ENCODE data around the gene AHDC1.
A peak's percentile ranks its signal among the peaks of the same experiment; 100 is the strongest.
"Not testable (repeated sequence)": the region's sequence is repeated elsewhere in the genome, so short reads cannot be mapped to it uniquely, and the experiment has no call there.

Gene AHDC1

DNA sequence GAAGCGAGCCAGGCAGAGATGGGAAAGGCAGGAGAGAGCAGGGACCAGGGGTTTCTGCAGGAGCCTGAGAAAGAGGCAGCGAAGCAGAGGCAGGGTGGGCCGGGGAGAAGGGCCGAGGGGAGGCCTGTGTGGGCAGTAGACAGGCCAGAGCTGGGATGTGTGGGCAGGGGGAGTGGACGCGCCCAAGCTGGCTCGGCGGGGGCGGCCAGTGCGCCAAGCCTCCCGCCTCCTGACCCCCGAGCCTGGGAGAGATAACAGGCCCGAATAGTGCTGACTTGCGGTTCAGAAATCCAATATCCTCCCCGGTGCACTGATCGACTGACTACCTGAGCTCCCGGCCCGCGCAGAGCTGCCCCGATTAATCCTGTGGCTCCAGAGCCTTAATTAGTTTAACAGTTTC lies 41.9 kb downstream of the AHDC1 start:
- no peak for DNase-seq

DNA sequence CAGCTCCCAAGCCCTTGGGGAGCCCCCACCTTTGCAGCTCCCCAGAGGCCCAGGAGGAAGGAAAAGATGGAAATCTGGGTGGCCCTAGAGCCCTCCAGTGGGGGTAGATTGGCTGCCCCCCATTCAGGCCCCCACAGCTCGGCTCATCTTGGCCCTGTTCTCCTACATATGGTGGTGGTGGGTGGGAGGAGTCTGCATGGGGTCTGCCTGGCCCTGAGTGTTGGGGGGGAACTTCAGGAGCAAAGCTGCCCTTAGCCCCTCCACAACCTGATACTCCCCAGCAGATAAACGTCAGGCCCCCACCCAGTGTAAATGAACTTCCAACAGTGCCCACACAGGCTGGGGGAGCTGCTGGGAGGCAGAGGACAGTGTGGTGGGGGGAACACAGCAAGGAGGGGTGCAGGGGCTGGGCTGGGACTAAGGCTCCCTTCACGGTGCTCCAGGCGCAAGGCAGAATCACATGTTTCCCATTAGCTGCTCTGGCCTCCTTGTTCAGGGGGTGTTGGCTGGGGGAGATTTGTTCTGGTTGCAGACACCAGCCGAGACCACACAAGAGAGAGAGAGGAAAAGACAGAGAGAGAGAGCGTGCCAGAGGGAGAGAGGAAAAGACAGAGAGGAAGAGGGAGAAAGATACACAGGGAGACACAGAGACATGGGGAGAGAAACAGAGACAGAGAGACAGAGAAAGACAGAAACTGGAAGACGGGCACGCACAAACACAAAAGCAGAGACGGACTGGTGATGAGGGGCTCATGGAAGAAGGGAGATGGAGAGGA lies 42.6 kb downstream of the AHDC1 start:
- DNase-seq = no peak

DNA sequence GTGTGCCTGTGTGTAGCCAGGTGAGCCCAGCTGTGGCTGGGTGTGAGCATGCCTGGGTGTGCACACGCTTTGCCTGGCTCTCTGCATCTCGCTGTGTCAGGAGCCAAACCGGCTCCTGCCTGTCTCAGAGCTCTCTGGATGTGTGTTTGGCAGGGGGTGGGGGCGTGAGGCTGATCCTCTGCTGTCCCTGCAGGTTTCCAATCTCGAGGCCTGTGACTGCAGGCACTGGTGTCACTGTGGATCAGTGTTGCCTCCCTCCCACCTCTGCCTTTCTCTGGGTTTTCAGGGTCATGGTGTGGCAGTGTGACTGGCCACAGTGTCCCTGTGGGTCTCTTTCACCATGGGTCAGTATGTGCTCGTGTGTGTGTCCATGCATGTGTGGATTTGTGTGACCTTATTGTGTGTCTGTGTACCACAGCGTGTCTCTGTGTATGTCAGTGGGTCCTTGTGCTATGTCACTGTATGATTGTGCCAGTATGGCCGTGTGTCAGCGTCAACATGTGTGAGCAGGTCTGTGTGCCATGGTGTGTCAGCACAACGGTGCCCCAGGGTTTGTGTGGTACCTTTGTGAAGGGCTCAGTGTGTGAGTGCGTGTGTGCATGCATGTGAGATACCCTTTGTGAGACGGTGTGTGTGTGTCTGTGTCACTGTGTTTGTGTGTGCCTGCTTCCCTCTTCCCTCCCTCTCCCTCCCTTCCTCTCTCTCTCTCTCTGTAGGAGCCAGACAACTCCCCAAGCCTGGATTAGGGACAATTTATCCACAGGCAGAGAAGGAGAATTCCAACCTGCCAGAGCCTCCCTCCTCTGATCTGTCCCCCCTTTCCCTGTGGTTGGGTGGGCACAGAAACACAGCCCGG lies 43.4 kb downstream of the AHDC1 start:
- DNase-seq = no peak

DNA sequence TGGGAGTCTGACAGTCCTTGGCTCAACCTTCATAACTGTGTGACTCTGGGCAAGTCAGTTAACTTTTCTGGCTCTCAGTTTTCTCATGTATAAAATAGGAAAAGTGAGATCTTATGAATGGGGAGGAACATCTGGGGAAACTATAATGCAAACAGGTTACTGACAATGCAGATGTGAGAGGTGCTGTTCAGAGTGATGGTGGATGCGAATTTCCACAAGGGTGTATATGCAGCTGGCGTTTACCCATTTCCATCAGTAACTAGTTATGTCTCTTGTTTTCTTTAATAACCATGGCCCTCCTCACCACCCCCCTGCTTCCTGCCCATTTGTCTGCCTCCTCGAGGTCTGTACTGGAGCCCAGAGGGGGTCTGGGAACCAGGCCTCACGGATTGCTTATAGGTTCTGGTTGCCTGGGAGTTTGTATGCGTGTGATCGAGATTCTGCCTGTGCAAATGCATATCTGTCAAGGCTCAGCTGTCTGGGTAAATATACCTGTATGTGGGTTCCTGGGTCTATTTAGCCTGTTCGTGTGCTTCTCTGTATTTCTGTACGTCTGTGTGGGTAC lies 44.4 kb downstream of the AHDC1 start:
- no peak for DNase-seq

DNA sequence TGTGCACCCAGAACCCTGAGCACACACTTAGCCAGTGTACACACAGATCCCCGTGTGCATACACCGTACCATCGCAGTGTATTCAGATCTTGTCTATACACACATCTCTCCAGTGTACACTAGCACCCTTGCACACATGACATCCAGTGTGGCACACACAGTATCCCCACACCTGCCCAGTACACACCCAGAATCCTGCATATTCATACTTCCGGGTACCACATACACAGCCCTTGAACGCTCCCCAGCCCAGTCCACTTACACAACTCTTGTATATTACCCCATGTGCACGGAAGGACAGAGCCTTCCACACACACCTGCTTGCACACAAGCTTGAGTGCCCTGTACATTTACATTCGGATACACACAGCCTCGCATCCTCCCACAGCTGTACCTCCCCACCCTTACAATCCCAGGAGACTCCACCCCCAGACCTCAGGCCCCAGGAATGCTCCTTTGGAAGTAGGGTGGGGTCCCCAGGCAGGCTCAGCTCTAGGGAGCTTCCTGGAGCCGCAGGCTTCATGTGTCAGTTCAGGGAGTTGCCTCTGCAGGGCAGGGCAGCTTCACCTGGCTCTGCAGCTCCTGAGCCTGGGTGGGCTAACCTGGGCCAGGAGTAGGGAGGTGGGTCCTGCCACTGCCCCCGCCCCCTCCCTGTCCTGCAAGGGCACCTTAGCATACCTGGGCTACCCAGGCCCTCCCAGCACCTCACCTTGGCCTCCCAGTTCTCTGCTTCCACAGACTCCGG lies 46.2 kb downstream of the AHDC1 start:
- no peak for DNase-seq

DNA sequence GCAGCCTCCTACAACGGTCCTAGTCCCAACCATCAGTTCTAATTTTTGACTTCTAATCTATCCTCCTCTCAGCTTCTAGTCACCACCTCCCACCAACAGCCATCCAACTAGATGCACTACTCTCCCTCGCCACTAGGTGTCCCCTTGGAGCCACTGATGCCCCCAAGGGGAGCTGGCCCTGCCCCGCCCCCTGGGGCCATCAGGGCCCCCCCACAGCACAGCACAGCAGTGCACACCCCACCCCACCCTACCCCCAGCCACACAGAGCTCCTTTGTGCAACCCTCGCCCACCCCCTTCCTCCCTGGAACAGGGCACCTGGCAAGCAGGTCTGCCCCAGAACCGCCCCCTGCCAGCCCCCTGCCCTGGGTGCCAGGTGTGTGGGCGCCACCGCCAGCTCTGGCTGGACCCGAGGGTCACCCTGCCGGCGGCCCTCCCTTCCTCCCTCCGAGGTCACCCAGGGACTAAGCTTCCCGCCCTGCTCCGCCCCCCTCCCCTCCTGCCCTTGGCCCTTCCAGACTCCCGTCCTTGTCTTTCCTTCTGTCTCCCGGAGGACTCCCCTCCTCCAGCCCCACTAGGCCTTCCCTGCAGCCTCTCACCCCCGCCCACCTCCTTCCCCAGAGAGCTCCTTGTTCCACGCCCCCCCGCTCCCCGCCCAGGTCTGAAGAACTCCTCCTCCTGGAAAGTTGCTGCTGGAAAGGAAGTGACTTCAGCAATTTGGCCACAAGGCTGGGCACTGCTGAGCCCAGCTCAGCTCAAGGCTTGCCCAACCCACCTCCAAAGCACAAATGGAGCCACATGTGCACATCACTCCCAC lies 47.0 kb downstream of the AHDC1 start:
- peak; percentile 89 for DNase-seq

DNA sequence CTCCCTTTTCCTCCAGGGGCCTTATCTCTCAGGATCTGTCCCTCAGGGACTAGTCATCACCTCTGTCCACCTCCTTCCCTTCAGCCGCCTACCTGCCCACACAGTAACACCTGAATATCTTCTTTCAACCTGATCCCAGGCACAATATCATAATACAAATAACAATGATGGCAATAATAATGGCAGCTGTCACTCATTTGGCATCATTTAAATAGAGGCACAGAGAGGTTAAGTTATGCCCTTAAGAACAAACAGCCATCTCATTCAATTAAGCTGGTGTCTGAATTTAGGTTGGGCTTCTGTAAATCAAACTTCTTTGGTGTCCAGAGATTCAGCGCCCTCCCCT lies 47.5 kb downstream of the AHDC1 start:
- DNase-seq = no peak

DNA sequence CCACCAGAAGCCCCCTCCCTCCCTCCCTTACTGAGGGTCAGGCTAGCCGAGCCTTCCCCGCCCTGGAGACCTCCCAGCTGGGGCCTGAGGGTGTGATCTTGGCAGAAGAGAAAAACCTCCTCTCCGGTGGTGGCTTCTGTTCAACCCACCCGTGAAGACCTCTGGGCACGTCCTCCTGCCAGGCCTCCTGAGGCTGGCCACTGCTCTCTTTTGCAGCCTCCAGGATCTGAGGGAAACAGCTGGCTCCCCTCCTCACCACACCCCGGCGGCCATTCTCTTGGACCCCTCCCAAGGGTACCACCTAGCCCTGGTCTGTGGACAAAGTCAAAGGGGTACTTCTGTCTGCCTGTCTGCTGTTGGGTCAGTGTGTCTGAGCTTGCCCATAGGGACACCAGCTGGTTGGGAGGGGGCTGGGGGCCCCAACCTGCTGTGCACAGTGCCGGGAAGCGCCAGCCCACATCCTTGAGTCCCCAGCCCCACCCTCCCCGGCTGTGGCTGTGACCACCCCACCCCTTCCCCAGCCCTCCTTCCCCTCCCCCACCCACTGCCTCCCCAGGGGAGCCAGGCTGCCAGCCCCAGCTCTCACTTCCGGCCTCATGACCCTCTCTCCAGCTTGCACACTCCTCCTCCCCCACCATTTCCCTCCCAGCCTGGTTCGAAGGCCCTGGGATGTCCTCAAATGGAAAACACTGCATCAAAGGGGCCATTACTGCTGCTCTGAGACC lies 48.1 kb downstream of the AHDC1 start:
- DNase-seq = no peak

DNA sequence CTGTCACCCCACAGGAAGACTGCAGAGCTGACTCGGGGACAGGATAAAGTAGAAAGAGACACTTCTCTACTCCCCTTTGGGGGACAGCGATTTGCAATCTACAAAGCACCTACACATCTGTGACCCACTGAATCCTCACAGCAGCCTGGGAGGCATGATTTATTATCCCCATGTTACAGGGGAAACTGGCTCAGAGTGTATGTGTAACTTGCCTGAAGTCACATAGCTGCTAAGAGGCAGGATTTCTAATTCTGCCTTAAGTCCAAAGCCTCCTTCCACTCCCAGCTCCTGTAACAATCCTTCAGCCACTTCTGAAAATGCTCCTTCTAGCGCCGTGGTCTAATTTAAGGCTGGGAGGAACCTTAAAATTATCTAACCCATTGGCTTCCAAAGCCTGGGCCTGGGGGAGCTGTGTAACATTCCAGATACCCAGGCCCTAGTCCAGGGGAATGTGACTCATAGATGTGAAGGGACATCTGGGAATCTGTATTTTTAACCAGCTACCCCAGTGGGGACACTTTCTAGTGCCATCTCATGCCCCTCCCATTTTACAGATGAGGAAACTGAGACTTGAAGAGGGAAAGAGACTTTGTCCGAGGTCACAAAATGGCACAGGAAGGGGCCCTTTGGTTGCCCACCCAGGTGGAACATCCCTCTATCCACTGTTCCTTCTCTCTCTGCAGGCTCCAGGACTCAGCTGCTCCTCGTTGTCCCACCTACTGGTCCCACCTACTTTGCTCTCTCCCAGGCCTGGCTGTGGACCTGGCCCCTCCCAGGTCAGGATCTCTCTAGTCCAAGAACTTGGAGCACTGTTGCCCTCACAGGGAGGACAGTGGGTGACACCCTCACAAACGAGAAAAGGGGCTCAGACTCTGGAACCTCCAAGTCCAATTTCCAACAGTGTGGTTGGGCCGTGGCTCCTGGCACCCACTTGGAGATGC lies 48.9 kb downstream of the AHDC1 start:
- DNase-seq = no peak

DNA sequence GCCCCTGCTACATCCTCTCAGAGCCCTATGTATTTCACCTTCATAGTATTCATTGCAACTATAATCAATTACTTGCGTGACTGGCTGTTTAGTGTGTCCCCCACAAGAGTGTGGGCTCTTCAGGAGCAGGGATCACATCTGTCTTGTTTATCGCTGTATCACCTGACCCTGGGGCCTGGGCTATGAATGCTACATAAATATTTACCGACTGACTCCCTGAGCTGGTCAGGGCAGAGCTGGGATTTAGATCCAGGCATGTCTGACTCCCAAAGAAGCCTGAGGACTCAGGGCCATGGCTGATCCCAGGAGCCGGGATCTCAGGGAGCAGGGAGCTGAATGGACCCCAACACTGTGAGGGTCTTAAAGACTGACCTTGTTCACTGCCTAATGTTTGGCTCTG lies 49.7 kb downstream of the AHDC1 start:
- DNase-seq = no peak

DNA sequence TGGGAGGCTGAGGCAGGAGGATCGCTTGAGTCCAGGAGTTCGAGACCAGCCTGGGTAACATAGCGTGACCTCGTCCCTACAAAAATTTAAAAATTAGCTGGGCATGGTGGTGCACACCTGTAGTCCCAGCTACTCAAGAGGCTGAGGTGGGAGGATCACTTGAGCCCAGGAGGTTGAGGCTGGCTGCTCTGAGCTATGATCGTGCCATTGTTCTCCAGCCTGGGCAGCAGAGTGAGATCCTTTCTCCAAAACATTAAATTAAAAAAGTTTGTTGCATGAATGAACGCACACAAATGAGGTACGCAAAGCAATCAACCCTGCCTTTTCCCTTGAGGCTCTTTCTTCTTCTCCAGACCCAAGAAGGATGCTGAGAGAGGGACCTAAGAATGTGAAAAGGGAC lies 50.1 kb downstream of the AHDC1 start:
- DNase-seq = not testable (repeated sequence)

DNA sequence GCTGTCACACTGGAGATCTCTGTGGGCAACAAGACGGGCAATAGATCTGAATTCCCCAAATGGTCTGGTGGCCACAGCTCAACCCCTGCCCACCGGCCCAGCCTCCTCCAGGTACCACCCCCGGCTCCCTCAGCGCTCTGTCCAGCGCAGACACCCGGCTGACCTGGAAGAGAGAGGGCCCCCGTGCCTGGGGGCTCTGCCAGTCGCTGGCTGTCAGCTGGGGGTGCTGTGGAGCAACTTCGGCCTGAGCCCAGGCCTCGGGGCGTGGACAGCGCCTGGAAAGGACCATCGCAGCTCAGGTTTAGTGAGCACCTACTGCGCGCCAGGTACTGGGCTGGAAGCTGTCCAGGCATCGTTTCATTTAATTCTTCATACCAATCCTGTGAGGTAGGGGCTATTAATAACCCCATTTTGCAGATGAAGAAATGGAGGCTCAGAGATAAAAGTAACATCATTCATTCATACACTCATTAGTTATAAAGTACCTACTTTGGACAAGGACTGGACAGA lies 51.0 kb downstream of the AHDC1 start:
- DNase-seq = no peak

DNA sequence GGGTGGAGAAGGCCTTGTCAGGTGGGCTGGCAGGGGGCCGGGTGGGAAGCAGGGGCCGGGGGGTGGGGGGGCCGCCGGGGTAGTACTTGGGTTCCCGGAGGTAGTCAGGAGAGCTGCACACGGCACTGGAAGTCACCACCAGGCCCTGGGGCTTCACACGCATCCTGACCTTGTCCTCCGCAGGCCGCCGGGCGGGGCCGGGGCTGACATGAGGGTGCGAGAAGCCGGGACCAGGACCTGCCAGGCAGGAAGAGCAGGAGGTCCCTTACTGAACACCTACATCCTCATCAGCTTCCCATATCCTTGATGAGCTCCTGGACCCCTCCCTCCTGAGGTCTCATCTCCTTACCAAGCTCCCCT lies 52.0 kb downstream of the AHDC1 start:
- DNase-seq = no peak

DNA sequence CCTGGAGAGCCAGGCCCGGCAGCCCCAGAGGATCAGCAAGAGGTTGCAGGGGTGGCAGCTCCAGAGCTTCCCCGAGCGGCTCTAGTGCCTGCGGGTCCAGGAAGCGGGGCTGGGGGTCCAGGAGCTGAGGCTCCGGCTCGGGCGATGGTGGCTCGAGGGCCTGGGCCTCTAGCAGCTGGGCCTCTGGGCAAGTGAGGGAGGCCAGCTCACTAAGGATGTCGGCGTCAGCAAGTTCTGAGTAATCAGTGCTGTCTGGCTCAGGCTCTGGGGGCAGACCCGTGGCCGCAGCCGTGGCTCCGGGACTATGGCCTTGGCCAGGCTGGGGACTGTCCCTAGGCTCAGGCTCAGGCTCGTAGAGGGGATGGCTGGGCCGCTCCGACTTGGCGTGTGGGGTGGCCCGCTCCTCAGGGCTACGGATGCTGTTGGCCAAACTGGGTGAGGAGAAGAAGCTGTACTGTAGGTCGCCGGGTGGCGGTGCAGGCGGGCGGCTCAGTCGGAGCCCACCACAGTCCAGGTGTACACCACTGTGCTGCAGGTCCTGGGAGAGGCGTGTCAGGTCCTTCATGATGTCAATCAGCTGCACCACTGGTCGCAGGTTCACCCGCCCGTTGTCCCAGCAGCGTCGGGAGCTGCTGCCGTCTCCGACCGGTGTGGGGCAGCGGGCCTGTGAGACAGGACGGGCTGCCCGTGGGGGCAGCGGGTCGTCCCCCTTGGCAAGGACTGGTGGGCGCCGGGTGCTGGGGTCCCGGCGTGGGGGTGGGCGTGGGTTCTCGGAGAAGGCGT lies 52.6 kb downstream of the AHDC1 start:
- DNase-seq = no peak

DNA sequence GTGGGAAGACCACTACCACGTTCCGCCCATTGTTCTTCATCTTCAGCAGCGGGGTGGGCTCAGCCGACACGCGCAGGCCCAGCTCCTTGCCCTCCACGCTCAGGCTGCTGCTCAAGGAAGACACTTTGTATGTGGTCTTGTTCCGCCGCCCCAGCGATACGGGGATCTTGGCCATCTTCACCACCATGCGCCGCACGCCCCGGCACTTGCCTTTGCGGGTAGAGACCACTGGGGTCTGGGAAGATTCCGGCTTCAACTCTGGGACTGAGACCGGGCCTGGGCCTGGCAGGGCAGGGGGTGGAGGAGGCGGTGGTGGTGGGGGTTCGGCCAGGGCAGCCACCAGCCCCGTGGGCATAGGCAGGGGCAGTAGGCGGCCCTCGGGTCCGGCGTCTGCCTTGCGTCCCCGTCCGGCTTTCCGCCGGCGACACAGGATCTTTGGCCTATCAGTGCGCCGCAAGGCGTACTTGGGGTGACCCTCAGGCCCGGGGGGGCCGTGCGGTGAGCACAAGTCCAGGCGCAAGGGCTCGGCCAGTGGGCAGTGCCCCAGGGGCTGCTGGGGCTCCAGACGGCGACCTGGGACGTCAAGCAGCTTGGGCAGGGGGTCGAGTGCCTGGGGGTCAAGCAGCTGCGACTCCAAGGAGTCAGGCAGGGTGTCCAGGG lies 53.3 kb downstream of the AHDC1 start:
- no peak for DNase-seq

DNA sequence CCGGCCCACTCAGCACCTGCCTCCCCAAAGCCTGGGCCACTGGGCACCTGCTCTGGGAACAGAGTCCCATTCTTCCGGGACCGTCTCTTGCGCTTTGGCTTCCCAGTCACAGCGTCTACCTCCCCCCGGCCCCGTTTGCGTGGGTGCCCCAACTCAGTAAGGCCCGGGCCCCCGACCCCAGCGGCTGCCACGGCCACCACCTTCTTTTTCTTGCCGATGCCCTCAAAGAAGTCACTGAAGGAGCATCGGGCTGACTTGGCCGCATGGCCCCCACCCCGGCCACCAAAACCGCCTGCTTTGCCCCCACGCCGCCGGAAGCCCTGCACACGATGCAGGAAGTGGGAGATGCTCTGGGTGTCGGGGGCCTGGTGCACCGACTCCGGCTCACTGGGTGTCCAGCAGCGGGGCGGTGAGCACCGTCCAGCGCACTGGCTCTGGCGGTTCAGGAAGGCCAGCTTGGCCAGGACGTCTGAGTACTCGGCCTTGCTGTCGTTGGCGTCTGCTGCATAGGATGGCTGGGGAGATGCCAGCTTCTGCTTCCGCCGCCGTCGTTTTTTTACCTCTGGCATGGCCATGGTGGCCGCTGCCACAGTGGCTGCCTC lies 54.0 kb downstream of the AHDC1 start:
- DNase-seq = no peak

DNA sequence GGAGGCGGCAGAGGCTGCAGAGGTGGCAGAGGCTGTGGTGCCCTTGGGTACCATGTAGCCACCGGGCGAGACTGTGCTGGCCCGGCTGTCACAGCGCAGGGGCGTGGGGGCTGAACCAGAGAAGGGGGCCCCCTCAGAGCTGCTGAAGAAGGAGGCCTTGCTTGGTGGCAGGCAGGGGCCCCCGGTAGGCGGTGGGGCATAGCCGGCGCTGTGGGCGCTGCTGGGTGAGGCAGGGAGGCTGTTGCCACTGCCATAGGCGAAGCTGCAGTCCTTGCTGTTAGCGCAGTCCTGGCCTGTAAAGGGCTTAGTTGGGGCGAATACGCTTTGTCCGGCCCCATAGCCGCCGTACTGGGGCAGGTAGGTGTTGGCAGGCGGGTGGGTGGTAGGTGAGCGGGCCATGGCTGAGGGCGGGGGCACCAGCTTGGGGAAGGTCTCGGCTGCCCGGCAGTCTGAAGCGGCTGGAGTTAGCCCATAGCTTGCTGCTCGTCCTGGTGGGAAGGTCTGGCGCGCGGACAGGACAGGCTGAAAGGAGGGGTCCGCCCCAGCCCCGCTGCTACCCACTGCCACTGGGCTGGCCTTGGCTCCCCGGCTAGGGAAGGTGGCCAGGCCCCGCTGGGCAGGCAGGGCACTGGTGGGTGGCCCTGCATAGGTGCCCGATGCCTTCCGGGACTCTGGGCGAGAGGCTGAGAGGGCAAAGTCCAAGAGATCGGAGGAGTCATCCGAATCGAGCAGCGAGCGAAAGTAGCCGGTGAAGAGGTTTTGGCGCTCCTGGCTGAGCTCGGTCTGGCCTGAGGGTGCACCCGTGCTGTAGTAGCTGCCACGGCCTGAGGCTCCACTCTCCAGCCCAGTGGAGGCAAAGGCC lies 54.9 kb downstream of the AHDC1 start:
- no peak for DNase-seq

Data from activated CD8-positive, alpha-beta memory T cell treated with anti-CD3 and anti-CD28 coated beads, Interleukin-2, amount 50 U/mL, for 48 hours (primary cell).